HuH-7 (cell line): ENCODE results near the gene PI4K2A.

Experiments used
- DNase-seq: peaks from one replicate; pipeline ENCODE4 v3.0.0; 2011; ENCODE audit warnings: low spot score

PI4K2A gene

DNA sequence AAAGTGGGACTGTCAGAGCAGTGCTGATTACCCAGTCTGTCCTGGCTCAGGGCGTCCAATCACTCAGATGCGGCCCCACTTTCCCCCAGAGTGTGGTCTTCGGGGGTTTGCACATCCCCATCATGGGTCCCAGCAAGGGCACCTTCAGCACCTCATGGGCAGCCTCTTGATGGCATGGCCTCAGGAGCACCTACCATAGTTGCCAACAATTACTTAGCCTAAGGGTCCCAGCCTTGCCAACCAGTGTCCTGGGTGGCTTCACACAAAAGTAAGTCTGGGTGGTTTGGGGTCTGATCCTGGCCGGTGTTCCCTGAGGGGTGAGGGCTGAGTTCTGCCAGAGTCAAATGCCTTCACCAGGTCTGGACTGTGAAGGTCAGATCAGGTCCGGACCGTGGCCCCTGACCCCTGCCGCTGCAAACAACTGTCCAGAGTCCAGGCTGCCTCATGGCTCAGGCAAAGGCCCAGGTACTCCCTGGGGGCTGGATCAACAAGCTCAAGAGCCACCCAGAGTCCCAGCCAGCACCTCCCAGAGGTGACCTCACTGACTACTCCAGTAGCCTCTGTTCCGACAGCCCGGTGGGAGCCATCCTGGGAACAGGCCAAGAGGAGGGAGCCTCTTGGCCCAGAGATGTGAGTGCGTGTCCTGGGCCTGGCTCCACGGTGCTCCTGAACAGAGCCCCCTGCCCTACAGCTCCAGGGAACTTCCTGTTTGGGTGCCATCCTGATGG lies 66.8 kb downstream of the PI4K2A start:
- DNase-seq, result no peak

DNA sequence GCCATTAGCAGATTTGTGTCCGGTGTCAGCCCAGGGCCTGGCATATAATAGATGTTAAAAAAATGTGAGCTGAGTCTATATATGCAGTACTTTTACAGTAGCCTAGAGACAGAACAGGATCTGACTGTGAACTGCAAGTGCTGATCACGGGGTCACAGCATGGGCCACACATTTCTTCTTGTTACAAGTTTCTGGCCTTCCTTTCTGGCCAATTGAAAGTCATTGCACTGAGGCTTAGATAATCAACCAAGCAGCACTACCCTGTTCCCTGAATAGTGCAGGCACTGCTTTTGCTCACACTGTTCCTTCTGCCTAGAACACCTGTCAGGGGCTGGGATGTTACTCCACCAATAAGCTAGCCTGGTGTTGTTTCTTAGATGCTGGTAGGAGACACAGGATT lies 67.7 kb downstream of the PI4K2A start:
- no peak for DNase-seq

- no peak for DNase-seq
Measured at GRCh38 chr10:97708976-97709946, 68.8 kb downstream of the PI4K2A start.

DNA sequence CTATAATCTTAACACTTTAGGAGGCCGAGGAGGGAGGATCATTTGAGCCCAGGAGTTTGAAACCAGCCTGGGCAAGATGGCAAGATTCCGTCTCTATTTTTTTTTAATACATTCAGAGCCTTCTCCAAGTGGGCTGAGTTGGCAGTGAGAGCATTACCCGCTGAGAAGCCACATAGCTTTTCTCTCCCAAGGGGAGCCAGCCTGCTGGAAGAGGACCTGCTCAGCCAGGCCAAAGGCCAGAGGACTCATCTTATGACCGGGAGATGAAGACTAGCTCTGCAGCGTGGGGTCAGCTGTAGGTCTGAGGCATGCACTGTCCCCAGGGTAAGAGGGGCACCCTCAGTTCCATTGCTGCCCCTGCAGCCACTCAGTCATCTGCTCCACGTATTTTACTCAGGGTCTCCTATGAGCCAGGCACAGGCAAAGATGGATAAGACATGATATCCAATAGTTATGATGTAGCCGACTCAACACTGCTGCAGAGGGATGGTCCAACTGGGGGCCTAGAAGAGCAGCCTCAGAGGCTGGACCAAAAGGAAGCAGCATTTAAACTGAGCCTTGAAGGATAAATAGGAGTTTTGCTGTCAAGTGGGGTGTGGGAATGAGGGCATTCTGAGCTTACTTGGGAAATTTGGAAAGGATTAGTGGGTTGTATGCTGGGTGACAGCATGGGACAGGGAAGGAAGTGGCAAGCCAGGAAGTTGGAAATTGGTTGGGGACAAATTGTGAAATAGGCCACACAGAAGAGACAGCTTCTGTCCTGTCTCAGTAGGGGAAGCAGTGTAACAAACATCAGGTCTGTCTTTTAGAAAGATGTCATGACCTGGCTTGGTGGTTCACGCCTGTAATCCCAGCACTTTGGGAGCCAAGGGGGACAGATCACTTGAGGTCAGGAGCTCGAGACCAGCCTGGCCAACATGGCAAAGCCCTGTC lies 71.4 kb downstream of the PI4K2A start:
- no peak for DNase-seq

DNA sequence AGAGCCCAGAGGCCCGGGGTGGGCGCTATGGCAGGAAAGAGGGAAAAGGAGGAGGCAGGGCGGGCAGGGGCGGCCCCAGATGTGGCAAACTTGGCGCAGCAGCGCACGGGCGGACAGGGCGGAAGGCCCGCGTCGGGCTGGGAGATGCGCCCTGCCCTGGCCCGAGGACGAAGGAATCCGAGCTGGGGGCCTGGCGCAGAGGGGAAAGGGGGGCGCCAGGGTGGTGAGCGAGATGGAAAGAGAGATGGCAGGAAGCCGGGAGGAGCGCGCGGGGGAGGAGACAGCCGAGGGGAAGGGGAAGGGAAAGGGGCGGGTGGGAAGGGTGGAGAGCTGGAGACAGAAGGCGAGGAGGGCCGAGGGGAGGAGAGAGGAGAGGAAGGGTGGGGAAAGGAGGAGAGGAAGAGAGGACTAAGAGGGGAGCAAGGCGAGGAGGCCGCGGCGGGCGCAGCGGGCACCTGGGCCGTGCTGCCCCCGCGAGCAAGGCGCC lies 72.9 kb downstream of the PI4K2A start, which contains the start of gene MARVELD1:
TSS of gene MARVELD1 (plus strand) at position 392 of the 487 bp plus-strand sequence. CDS start 147 bp downstream, outside the sequence.
- peak; percentile 60 for DNase-seq

- DNase-seq, result peak; percentile 75
Measured at GRCh38 chr10:97713826-97714400, 73.4 kb downstream of the PI4K2A start.

DNA sequence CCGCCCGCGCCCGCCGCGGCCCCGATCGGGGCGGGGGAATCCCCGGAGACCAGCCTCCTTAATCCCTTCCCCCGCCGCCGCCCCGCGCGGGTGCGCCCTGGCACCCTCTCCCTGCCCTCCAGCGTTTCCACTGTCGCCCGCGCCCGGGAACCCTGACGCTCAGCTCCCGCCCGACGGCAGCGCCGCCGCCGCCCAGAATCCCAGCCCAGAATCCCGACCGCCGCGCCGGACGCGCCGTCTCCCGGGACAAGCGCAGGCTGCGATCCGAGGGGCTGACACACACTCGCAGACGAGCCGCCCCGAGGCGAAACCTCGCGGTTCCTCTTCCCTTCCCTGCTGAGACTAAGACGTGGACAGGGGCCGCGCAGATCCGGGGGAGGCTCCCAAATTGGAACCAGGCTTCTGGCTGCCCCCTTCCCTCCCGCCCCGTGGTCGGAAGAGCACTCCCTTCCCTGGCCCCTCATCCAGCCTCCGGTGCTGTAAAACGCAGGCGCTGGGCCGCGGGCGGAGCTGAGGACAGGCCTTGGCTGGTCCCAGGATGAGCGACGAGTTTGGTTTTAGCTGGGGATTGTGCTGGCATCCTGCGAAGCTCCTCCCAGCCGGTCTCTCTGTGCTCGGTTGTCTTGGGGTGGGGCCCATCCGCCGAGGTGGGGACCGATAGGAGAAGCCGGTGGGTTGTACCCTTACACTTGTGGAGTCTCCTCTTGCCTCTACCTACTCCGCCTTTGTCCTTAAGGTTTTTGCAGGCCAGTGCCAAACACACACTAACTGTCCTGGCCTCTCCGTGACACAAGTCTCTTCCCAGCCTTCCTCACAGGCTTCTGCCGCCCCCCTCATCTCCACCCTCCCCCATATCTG lies 74.2 kb downstream of the PI4K2A start:
- DNase-seq, result peak; percentile 65

DNA sequence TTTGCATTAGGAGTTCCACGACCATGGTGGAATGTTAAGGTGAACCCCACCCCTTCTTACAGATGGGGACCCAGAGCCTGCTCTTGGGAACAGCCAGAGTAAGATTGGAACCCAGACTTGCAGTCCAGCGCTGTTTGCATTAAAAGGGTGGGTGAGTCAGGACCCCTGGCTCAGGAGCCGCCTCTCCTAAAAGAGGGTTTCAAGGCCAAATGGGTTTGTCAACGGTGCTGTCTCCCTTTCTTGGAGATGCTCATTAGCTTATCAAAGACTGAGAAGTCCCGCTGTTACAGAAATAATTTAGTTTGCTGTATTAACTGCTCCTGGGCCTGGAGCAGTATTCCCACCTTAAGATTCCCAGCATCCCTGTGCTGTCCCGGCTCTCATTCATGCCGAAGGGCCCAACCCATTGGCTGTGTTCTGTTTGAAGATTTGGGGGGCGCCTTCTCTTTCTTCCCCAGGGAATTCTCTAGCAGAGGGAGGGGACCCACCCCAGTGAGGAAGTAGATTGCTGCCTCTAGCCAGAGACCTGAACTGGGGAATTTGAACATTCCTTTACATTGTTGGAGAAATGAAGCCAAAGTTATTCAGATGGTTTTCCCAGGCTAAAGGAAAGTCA lies 74.9 kb downstream of the PI4K2A start:
- DNase-seq, result no peak

DNA sequence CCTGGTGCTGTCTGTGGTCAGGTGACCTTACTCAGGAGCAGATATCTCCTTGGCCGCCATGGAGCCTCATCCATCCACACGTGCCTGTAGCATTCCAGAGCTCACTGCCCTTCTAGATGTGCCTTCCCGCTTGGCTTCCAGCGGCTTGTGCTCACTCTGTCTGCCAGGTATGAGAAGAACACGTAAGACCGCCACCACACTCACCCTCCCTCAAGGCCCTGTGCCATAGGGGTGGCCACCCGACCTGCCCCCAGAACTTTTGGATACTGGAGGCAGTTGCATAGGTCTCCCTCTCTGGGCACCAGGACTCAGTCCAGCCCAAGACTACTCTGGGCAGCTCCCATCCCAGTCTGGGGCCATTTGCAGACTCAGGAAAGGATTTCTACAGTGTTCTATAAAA lies 77.2 kb downstream of the PI4K2A start:
- no peak for DNase-seq

DNA sequence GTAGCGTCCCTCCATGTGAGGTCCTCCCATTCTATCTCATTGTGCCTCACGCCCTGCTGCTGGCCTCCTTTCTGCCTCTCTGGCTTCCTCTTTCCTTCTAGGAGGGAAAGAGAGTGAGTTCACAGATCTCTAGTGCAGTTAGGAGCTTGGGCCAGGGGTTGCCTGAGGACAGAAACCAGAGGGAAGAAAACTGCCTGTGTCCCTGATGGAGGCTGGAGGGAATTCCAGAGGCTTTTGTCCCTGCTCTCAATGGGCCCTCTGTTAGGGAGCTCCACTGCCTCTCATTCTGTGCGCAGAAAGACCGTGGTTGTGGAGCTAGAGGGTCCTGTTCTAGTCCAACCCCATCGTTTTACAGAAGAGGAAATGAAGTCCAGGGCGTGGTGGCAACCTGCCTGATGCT lies 77.7 kb downstream of the PI4K2A start:
- DNase-seq, result no peak

GRCh38 chr10:97718659-97719142 lies 78.2 kb downstream of the PI4K2A start:
- peak; percentile 39 for DNase-seq

DNA sequence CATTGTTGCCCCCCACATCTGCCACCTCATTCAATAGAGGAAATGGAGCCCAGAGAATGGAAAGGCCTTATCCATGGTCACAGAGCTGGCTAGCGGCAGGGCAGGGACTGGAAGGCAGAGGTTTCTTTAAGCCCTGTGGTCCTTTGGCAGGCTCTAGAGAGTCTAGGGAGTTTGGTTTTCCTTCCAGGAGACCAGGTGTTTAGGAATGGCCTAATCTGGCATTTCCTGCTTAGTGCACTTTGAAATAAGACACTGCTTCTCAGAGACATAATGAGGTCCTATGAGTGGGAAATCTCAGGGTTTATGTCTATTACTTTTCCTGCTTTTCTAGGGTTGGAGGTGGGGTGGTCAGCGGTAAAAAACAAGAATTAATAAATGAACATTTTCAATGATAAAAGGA lies 79.1 kb downstream of the PI4K2A start:
- no peak for DNase-seq

DNA sequence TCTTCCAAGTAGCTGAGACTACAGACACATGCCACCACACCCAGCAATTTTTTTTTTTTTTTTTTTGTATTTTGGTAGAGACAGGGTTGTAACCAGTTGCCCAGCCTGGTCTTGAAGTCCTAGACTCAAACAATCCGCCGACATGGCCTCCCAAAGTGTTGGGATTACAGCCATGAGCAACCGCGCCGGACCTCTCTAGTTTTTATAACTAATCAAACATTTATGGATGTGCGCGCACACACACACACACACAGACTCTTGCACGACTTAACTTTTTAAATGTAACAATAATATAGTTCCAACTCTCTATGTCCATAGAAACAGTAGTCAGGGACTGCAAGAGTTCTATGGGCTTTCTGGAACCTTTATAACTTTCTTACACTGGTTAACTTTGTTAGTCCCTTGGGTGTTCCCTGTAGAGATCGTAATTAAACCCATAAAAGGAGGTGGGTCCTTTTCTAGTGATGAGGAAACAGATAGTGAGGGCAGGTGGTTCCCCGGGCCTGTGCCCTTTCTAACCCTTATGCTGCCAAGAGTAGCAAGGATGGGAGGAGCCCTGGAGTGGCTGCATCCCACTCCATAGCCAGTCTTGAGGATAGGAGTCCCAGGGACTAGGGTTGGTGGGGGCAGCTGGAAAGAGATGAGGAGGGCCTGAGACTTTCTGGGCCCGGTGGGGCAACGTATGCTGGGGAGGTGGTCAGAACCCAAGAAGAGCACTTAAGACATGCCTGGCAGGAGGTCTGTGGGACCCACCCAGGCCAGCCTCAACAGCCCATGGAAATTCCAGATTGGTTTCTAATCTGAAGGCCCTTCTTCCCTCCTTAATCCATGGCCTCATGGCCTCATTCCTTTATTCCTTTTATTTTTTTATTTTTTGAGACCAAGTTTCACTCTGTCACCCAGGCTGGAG lies 81.7 kb downstream of the PI4K2A start:
- DNase-seq, result no peak

DNA sequence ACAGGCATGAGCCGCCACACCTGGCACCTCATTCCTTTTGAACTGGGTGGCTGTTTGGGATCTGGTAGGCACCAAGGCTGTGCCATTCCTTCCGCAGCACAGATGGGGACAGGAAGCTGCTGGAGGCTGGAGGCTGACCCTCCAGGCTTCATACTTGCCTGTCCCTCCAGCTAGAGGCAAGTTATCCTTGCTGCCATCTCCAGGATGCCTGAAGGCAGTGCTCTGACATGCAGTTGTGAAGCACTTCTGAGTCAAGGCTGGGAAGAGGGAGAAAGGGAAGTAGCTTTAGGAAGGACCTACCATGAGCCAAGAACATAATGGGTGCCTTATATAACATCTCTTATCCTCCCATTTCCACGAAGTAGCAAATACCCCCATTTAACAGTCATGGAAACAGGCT lies 82.5 kb downstream of the PI4K2A start:
- no peak for DNase-seq

- DNase-seq, result no peak
Measured at GRCh38 chr10:97724341-97724941, 84.0 kb downstream of the PI4K2A start.
